PC-9 (cell line): ENCODE data around the gene DUS1L.

Source experiments
- CTCF ChIP-seq: fragments of 200-600 bp; sonication (generic); conservative IDR thresholded peaks from 2 replicates; pipeline ENCODE4 v1.6.1; 2017; ENCODE audit warnings: mixed run types, antibody characterized with exemption, mild to moderate bottlenecking, moderate library complexity
- EZH2 ChIP-seq: fragments of 200-600 bp; sonication (generic); IDR thresholded peaks from 2 replicates; pipeline ENCODE4 v1.8.0; 2017; ENCODE audit warnings: antibody characterized with exemption, low read depth

GRCh38 chr17:82035956-82036633 lies 29.5 kb downstream of the DUS1L start:
- TF ChIP-seq CTCF (no peak), EZH2 (no peak)
